Astrocyte of the spinal cord (primary cell): ENCODE measurements around the gene KCNQ1.

ENCODE experiments used
- DNase-seq: peaks from one replicate; pipeline ENCODE4 v3.0.0; 2011; ENCODE audit warnings: low read depth, low spot score
- H3K4me3 ChIP-seq: 2 replicates; pipeline ENCODE4 v1.5.1; 2011; ENCODE audit warnings: low read depth, mild to moderate bottlenecking, low read length, moderate library complexity
- in situ Hi-C: cut with HindIII; loops from 2 replicates; pipeline ENCODE4 v1.10.0; 2017; ENCODE audit warnings: low sequenced_read_pairs
- TF ChIP-seq, protein P1 (sequence below): IDR thresholded peaks from 2 replicates; pipeline ENCODE4 v1.5.1; 2012; ENCODE audit warnings: low read depth, mild to moderate bottlenecking, low read length, inconsistent platforms

KCNQ1 gene

GRCh38 chr11:2806351-2807024 is 361.7 kb downstream of the KCNQ1 start:
- TF ChIP-seq, protein P1, sequence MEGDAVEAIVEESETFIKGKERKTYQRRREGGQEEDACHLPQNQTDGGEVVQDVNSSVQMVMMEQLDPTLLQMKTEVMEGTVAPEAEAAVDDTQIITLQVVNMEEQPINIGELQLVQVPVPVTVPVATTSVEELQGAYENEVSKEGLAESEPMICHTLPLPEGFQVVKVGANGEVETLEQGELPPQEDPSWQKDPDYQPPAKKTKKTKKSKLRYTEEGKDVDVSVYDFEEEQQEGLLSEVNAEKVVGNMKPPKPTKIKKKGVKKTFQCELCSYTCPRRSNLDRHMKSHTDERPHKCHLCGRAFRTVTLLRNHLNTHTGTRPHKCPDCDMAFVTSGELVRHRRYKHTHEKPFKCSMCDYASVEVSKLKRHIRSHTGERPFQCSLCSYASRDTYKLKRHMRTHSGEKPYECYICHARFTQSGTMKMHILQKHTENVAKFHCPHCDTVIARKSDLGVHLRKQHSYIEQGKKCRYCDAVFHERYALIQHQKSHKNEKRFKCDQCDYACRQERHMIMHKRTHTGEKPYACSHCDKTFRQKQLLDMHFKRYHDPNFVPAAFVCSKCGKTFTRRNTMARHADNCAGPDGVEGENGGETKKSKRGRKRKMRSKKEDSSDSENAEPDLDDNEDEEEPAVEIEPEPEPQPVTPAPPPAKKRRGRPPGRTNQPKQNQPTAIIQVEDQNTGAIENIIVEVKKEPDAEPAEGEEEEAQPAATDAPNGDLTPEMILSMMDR: no peak
- H3K4me3 ChIP-seq: no peak overlapping the region
- DNase-seq: no peak
- in situ Hi-C loops: no loop called here

DNA sequence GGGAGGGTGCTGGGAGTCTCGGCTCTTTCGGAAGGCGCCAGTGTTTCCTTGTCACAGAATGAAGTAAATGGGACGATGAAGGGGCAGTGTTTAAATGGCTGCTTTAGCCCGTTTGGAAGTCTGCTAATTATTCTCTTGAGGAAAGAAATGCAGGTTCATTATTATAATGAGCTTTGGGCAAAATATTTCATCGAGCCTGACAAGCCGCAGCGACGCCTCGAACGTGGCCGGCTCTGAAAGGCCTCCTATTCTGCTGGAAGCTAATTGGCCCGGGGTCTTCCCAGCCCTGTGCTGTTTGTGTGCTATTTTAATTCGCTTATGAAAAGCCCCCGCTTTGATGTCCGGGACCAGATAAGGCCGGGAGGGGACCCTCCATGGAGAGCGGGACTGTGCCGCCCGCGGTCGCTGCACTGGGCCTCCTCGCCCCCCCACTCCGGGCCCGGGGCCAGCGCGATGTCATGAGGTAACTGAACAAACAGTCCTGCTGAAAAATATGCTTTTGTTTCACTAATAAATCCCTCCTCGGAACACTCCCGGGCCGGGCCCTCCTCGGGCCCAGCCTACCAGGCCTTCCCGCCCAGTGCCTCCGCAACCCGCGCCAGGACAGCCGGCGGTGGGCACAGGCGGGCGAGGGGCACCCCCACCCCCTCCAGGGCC is 362.3 kb downstream of the KCNQ1 start:
- H3K4me3 ChIP-seq: no peak overlapping the region
- in situ Hi-C loops: no loop called here
- peak; percentile 15 for DNase-seq
- TF ChIP-seq, protein P1: no peak

GRCh38 chr11:2807801-2808241 is 363.0 kb downstream of the KCNQ1 start:
- in situ Hi-C loops: no loop called here
- DNase-seq: no peak
- H3K4me3 ChIP-seq: no peak overlapping the region

DNA sequence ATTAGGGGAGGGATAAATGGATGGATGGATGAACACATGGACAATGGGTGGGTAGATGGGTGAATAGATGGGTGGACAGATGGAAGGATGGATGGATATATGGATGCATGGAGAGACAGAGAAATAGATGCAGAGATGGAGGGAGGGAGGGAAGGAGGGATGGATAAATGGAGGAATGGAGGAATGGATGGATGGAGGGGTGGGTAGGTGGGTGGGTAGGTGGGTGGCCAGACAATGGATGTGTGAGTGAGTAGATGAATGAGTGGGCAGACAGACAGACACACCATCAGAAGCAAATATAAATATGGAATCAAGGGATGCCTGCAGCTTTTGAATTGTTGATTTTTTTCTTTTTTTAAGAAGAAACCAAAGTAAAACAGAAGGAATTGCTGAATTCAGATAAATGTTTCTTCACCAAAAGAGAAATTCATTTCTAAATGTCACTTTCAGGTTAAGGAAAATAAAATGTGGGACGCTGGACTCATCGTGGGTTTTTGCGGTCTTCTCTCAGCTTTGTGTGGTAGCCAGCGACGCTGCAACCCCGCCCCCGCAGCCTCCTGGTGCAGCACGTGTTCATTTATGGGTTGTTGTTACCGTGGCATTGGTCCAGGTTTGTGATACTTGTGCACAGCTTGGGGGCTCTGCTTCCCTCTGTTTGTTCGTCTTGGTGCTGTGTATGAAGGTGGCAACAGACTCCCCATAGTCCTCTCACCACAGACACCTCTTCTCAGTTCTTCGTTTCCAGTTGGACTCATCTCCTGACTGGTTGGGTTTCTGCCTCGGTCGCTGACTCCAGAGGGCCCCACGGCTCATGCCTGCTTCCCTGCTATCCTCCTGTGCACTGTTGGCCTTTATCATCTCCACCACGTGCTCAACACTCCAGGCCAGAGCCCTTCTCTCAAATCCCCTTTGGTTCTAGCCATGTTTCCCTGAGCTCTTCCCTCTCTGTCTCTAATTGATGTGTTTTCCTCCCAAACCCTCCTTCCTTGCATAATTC is 364.3 kb downstream of the KCNQ1 start:
- no peak overlapping the region for H3K4me3 ChIP-seq
- in situ Hi-C loops: no loop called here
- DNase-seq: no peak
- TF ChIP-seq, protein P1: no peak

More at GRCh38 chr11:2807801-2808241, 363.0 kb downstream of the KCNQ1 start:
- TF ChIP-seq, protein P1: no peak

- no peak overlapping the region for H3K4me3 ChIP-seq
- no peak for DNase-seq
- TF ChIP-seq, protein P1: no peak
- in situ Hi-C loops: no loop called here
Observed at GRCh38 chr11:2809854-2810253, 365.0 kb downstream of the KCNQ1 start.
